ENCODE measurements around the gene GBX2.
A peak's percentile ranks its signal among the peaks of the same experiment; 100 is the strongest.

Gene GBX2

GRCh38 chr2:236177604-236177966 is 9.4 kb upstream of the GBX2 start:
- peaks cover 68 to 95% of the 10 kb centered on the region in 2 donors for H3K27me3 Mint-ChIP-seq
- peaks cover 3% of the 10 kb centered on the region in 2 donors for H3K36me3 Mint-ChIP-seq
- H3K4me1 Mint-ChIP-seq, result peaks cover 1 to 8% of the 10 kb centered on the region in 2 donors
- H3K4me3 Mint-ChIP-seq, result no peak overlapping the region
- H3K27ac Mint-ChIP-seq, result peak overlapping the region; percentile 14
- H3K9me3 Mint-ChIP-seq, result peaks cover 0 to 3% of the 10 kb centered on the region in 2 donors
- DNase-seq, result no peak
- ATAC-seq (replicated peaks), result no peak

- Mint-ChIP-seq H3K9me3 (peaks cover 0 to 3% of the 10 kb centered on the region in 2 donors), H3K4me3 (no peak overlapping the region), H3K27me3 (peaks cover 71 to 92% of the 10 kb centered on the region in 2 donors), H3K4me1 (peaks cover 1 to 8% of the 10 kb centered on the region in 2 donors), H3K36me3 (peaks cover 3% of the 10 kb centered on the region in 2 donors), H3K27ac (no peak overlapping the region)
- no peak for ATAC-seq (replicated peaks)
- DNase-seq, result no peak
Measured at GRCh38 chr2:236176951-236177350, 8.8 kb upstream of the GBX2 start.

- peaks cover 0 to 3% of the 10 kb centered on the region in 2 donors for H3K9me3 Mint-ChIP-seq
- DNase-seq (no peak), ATAC-seq (replicated peaks) (peak in 1 of 2 donors; percentile 38)
- H3K4me3 Mint-ChIP-seq, result no peak overlapping the region
- peaks cover 3% of the 10 kb centered on the region in 2 donors for H3K36me3 Mint-ChIP-seq
- peaks cover 71 to 92% of the 10 kb centered on the region in 2 donors for H3K27me3 Mint-ChIP-seq
- H3K4me1 Mint-ChIP-seq, result peaks cover 1 to 8% of the 10 kb centered on the region in 2 donors
- H3K27ac Mint-ChIP-seq, result no peak overlapping the region
Measured at GRCh38 chr2:236176417-236176816, 8.2 kb upstream of the GBX2 start.

GRCh38 chr2:236175548-236176150 is 7.5 kb upstream of the GBX2 start:
- H3K27ac Mint-ChIP-seq, result no peak overlapping the region
- H3K4me3 Mint-ChIP-seq, result no peak overlapping the region
- peaks cover 69 to 92% of the 10 kb centered on the region in 2 donors for H3K27me3 Mint-ChIP-seq
- H3K4me1 Mint-ChIP-seq, result peaks cover 1 to 8% of the 10 kb centered on the region in 2 donors
- no peak for ATAC-seq (replicated peaks)
- peaks cover 1 to 3% of the 10 kb centered on the region in 2 donors for H3K36me3 Mint-ChIP-seq
- DNase-seq, result no peak
- H3K9me3 Mint-ChIP-seq, result peaks cover 0 to 3% of the 10 kb centered on the region in 2 donors

GRCh38 chr2:236173729-236174607 is 5.8 kb upstream of the GBX2 start:
- Mint-ChIP-seq H3K36me3 (peaks cover 0 to 3% of the 10 kb centered on the region in 2 donors), H3K27ac (peak overlapping the region; percentile 59), H3K4me3 (no peak overlapping the region), H3K27me3 (peaks cover 75 to 94% of the 10 kb centered on the region in 2 donors), H3K9me3 (no peaks in the 10 kb centered on the region), H3K4me1 (peaks cover 0 to 14% of the 10 kb centered on the region in 2 donors)
- ATAC-seq (replicated peaks) (no peak), DNase-seq (no peak)

- Mint-ChIP-seq H3K9me3 (no peaks in the 10 kb centered on the region), H3K36me3 (peaks cover 0 to 3% of the 10 kb centered on the region in 2 donors), H3K4me3 (peak overlapping the region in 1 of 2 donors; percentile 19), H3K4me1 (peaks cover 0 to 11% of the 10 kb centered on the region in 2 donors), H3K27me3 (peaks cover 75 to 88% of the 10 kb centered on the region in 2 donors), H3K27ac (peak overlapping the region; percentile 31)
- ATAC-seq (replicated peaks) (no peak), DNase-seq (no peak)
Measured at GRCh38 chr2:236173036-236173728, 5.0 kb upstream of the GBX2 start.

- Mint-ChIP-seq H3K27me3 (peaks cover 67 to 81% of the 10 kb centered on the region in 2 donors), H3K4me3 (peak overlapping the region in 1 of 2 donors; percentile 19), H3K9me3 (no peaks in the 10 kb centered on the region), H3K4me1 (peaks cover 0 to 7% of the 10 kb centered on the region in 2 donors), H3K36me3 (peaks cover 0 to 3% of the 10 kb centered on the region in 2 donors), H3K27ac (peak overlapping the region; percentile 60)
- ATAC-seq (replicated peaks), result no peak
- no peak for DNase-seq
Measured at GRCh38 chr2:236172255-236173035, 4.3 kb upstream of the GBX2 start.

- Mint-ChIP-seq H3K4me1 (peaks cover 0 to 9% of the 10 kb centered on the region in 2 donors), H3K9me3 (no peaks in the 10 kb centered on the region), H3K27ac (peak overlapping the region; percentile 60), H3K27me3 (peaks cover 66 to 78% of the 10 kb centered on the region in 2 donors), H3K4me3 (no peak overlapping the region), H3K36me3 (peaks cover 0 to 3% of the 10 kb centered on the region in 2 donors)
- no peak for ATAC-seq (replicated peaks)
- DNase-seq, result no peak
Measured at GRCh38 chr2:236171680-236172254, 3.6 kb upstream of the GBX2 start.

GRCh38 chr2:236171181-236171679 is 3.0 kb upstream of the GBX2 start:
- Mint-ChIP-seq H3K4me1 (peaks cover 3 to 14% of the 10 kb centered on the region in 2 donors), H3K9me3 (no peaks in the 10 kb centered on the region), H3K4me3 (no peak overlapping the region), H3K36me3 (peaks cover 0 to 3% of the 10 kb centered on the region in 2 donors), H3K27ac (peak overlapping the region; percentile 59), H3K27me3 (peaks cover 67 to 80% of the 10 kb centered on the region in 2 donors)
- ATAC-seq (replicated peaks) (no peak), DNase-seq (no peak)

- peak overlapping the region; percentile 94 for H3K27ac Mint-ChIP-seq
- H3K36me3 Mint-ChIP-seq, result peaks cover 0 to 3% of the 10 kb centered on the region in 2 donors
- no peak overlapping the region for H3K4me3 Mint-ChIP-seq
- H3K4me1 Mint-ChIP-seq, result peaks cover 5 to 17% of the 10 kb centered on the region in 2 donors
- H3K27me3 Mint-ChIP-seq, result peaks cover 68 to 81% of the 10 kb centered on the region in 2 donors
- no peak for DNase-seq
- ATAC-seq (replicated peaks), result no peak
- no peaks in the 10 kb centered on the region for H3K9me3 Mint-ChIP-seq
Measured at GRCh38 chr2:236170590-236171165, 2.5 kb upstream of the GBX2 start.

- peak overlapping the region; percentile 94 for H3K27ac Mint-ChIP-seq
Measured at GRCh38 chr2:236169741-236170589, 1.8 kb upstream of the GBX2 start.

GRCh38 chr2:236169151-236169721 is 1.1 kb upstream of the GBX2 start:
- Mint-ChIP-seq H3K27ac (peak overlapping the region; percentile 94), H3K4me1 (peaks cover 5 to 17% of the 10 kb centered on the region in 2 donors), H3K36me3 (peaks cover 0 to 3% of the 10 kb centered on the region in 2 donors), H3K9me3 (no peaks in the 10 kb centered on the region), H3K27me3 (peaks cover 54 to 78% of the 10 kb centered on the region in 2 donors), H3K4me3 (peak overlapping the region; percentile 29 to 30)
- DNase-seq (no peak), ATAC-seq (replicated peaks) (no peak)

More at GRCh38 chr2:236169741-236170589, 1.8 kb upstream of the GBX2 start:
- Mint-ChIP-seq H3K27me3 (peaks cover 61 to 81% of the 10 kb centered on the region in 2 donors), H3K4me1 (peaks cover 5 to 17% of the 10 kb centered on the region in 2 donors), H3K9me3 (no peaks in the 10 kb centered on the region), H3K4me3 (peak overlapping the region in 1 of 2 donors; percentile 30), H3K36me3 (peaks cover 0 to 3% of the 10 kb centered on the region in 2 donors)
- ATAC-seq (replicated peaks) (no peak), DNase-seq (no peak)
